ENCODE results near the gene RNF5.
"Not testable (repeated sequence)": the region's sequence is repeated elsewhere in the genome, so short reads cannot be mapped to it uniquely, and the experiment has no call there.

Gene RNF5

GRCh38 chr6:32177788-32178546 is at the start of gene RNF5:
TSS of gene RNF5 (plus strand) at chr6:32178405. CDS start at chr6:32178512, 107 bp downstream.
- peak; percentile 99 for DNase-seq

- no peak for DNase-seq
Measured at GRCh38 chr6:32128751-32129296, 49.4 kb upstream of the RNF5 start.

GRCh38 chr6:32129297-32130088 is 48.7 kb upstream of the RNF5 start:
- DNase-seq: no peak

GRCh38 chr6:32131439-32131948 is 46.7 kb upstream of the RNF5 start:
- DNase-seq: no peak

GRCh38 chr6:32132110-32132509 is 46.1 kb upstream of the RNF5 start:
- DNase-seq: no peak

GRCh38 chr6:32133786-32134185 is 44.4 kb upstream of the RNF5 start:
- no peak for DNase-seq

GRCh38 chr6:32137454-32137853 is 40.8 kb upstream of the RNF5 start:
- DNase-seq: no peak

GRCh38 chr6:32139590-32139989 is 38.6 kb upstream of the RNF5 start:
- DNase-seq: no peak

- no peak for DNase-seq
Measured at GRCh38 chr6:32140420-32141046, 37.7 kb upstream of the RNF5 start.

- not testable (repeated sequence) for DNase-seq
Measured at GRCh38 chr6:32144238-32144637, 34.0 kb upstream of the RNF5 start.

GRCh38 chr6:32146287-32146686 is 31.9 kb upstream of the RNF5 start:
- no peak for DNase-seq

GRCh38 chr6:32146687-32147086 is 31.5 kb upstream of the RNF5 start:
- no peak for DNase-seq

GRCh38 chr6:32147401-32148132 is 30.6 kb upstream of the RNF5 start:
- DNase-seq: no peak

GRCh38 chr6:32148289-32149091 is 29.7 kb upstream of the RNF5 start:
- DNase-seq: peak; percentile 49

GRCh38 chr6:32149092-32149755 is 29.0 kb upstream of the RNF5 start:
- DNase-seq: no peak

GRCh38 chr6:32149932-32150870 is 28.0 kb upstream of the RNF5 start:
- DNase-seq: no peak

GRCh38 chr6:32151181-32151862 is 26.9 kb upstream of the RNF5 start:
- no peak for DNase-seq

- no peak for DNase-seq
Measured at GRCh38 chr6:32151863-32152768, 26.1 kb upstream of the RNF5 start, which contains the start of gene PRRT1. TSS of gene PRRT1 (minus strand) at chr6:32151939. CDS start at chr6:32151827, 112 bp downstream.

All from activated CD4-positive, alpha-beta T cell treated with anti-CD3 and anti-CD28 coated beads, Interleukin-10, Interleukin-2, amounts not matched to agents 100 ng/mL and 50 ng/mL, durations not matched to agents 16 hours and 8 hours (primary cell).